Activated CD4-positive, alpha-beta memory T cell treated with anti-CD3 and anti-CD28 coated beads, Interleukin-2, amount 10 ng/mL, durations not matched to agents 7 days and 5 days (primary cell): ENCODE measurements around the gene CD40LG. TPM values are rescaled to one million over a fixed set of nuclear protein-coding genes. Genes with fewer than 3 reads are reported as not detected.

ENCODE experiments used
- CTCF ChIA-PET: fragments of 350-600 bp; sonication (Branson Sonifier 250); formaldehyde crosslinking; loops from one replicate; lab custom pipeline; 2021; ENCODE audit warnings: antibody characterized with exemption, inconsistent platforms; lab: Charles Lee
- POLR2A ChIA-PET: fragments of 350-600 bp; sonication (Branson Sonifier 250); formaldehyde crosslinking; loops from one replicate; lab custom pipeline; 2021; ENCODE audit warnings: antibody characterized with exemption; lab: Charles Lee
- DNase-seq: peaks from one replicate; pipeline ENCODE4 v3.0.0-alpha.2; 2020
- H3K27ac Mint-ChIP-seq: one replicate; pipeline ENCODE4 v1.8.0; 2021; ENCODE audit warnings: mild to moderate bottlenecking, mixed read lengths
- H3K27me3 Mint-ChIP-seq: one replicate; pipeline ENCODE4 v1.8.0; 2021; ENCODE audit warnings: mixed read lengths
- H3K36me3 Mint-ChIP-seq: one replicate; pipeline ENCODE4 v1.8.0; 2021; ENCODE audit warnings: low read depth, mixed read lengths
- H3K4me1 Mint-ChIP-seq: one replicate; pipeline ENCODE4 v1.8.0; 2021; ENCODE audit warnings: mixed read lengths
- H3K4me3 Mint-ChIP-seq: one replicate; pipeline ENCODE4 v1.8.0; 2021; ENCODE audit warnings: mild to moderate bottlenecking, mixed read lengths
- H3K9me3 Mint-ChIP-seq: one replicate; pipeline ENCODE4 v1.8.0; 2021; ENCODE audit warnings: mixed read lengths
- total RNA-seq, 2 experiments: library from RNA; stranded (reverse); gene quantifications; one replicate each; pipeline ENCODE4 v1.2.3, GENCODE V29; 2021

The CD40LG gene
- total RNA-seq, 2 experiments from 2014 or later, result 139 TPM

DNA sequence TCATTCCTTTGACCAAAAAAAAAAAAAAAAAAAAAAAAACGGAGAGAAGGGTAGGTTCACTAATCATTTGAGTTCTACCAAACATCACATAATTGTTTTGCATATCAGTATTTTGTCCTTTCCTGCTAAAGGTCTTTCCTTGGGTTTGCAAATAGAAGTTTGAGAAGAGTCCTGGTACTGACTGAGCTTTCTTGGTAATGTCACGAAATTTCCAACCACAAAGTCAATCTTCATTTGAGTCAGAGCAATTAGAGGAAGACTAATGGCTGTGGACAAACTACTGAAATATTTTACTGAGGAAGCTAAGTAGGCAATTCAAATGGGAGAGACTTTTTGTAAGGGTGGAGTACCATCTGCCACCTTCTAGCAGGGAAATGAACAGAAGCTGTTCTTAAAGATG, 21.7 kb upstream of the CD40LG start:
- ChIA-PET CTCF (interaction anchor here (0.7 to 1.7 kb wide), 8 partner anchors 9 to 102 kb away, joined by 3 to 12 read pairs (median 4); no protein-coding TSS in a partner anchor), POLR2A (interaction anchor here (0.6 to 6.3 kb wide), 11 partner anchors 8 to 48 kb away, joined by 3 to 90 read pairs (median 22); no protein-coding TSS in a partner anchor)
- H3K27ac Mint-ChIP-seq, result peak overlapping the region; percentile 95
- H3K36me3 Mint-ChIP-seq, result peaks cover 5% of the 10 kb centered on the region
- no peak for DNase-seq
- H3K9me3 Mint-ChIP-seq, result peaks cover 3% of the 10 kb centered on the region
- H3K4me1 Mint-ChIP-seq, result peaks cover 99% of the 10 kb centered on the region
- peak overlapping the region; percentile 10 for H3K4me3 Mint-ChIP-seq
- no peaks in the 10 kb centered on the region for H3K27me3 Mint-ChIP-seq

DNA sequence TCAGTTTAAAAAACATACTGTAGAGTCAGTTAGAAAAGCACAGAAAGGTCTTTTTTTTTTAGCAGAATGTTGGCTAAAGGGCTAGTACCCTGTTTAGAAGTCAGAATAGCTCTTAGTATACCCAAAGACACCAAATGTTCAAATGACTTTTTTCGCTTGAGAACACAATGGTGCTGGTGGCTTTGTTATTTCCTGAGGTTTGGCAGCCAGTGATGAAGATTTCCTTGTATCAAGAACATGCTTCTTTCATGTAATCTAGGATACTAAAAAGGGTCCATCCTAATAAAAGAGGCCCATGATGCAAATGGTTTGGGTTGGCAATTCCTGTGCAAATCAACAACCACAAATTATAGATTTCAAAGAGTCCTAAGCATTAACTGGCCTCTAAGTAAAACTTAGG, 21.1 kb upstream of the CD40LG start:
- H3K27ac Mint-ChIP-seq, result peak overlapping the region; percentile 95
- ChIA-PET POLR2A (interaction anchor here (1.0 to 6.3 kb wide), 13 partner anchors 8 to 48 kb away, joined by 3 to 90 read pairs (median 16); no protein-coding TSS in a partner anchor), CTCF (interaction anchor here (0.8 to 1.7 kb wide), 8 partner anchors 8 to 49 kb away, joined by 3 to 12 read pairs (median 4); no protein-coding TSS in a partner anchor)
- H3K27me3 Mint-ChIP-seq, result no peaks in the 10 kb centered on the region
- H3K9me3 Mint-ChIP-seq, result peaks cover 3% of the 10 kb centered on the region
- H3K4me3 Mint-ChIP-seq, result no peak overlapping the region
- no peak for DNase-seq
- H3K36me3 Mint-ChIP-seq, result peaks cover 5% of the 10 kb centered on the region
- peaks cover 97% of the 10 kb centered on the region for H3K4me1 Mint-ChIP-seq

DNA sequence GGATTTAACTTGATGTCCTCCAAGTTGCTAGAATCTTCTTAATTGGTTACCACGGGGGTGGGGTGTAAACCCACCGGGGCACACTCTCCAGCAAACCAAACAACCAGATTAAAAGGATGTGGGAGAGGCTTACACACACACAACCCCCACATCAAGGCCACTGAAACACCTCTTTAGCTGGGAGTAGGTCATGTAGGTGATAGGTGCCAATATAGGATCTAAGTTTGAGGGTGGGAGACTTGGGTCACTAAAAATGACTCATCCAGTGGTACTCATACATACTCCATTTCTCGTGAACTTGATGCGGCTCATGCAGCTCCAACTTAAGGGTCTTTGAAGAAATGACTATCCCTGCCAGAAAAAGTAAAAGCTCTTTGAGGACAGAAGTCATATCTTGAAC, 20.5 kb upstream of the CD40LG start:
- Mint-ChIP-seq H3K4me1 (peaks cover 95% of the 10 kb centered on the region), H3K9me3 (peaks cover 3% of the 10 kb centered on the region), H3K27ac (peak overlapping the region; percentile 95), H3K36me3 (peaks cover 6% of the 10 kb centered on the region), H3K4me3 (peak overlapping the region; percentile 13), H3K27me3 (no peaks in the 10 kb centered on the region)
- CTCF ChIA-PET, result interaction anchor here (1.5 kb wide), 1 partner anchor 49 kb away, joined by 3 read pairs; no protein-coding TSS in a partner anchor
- POLR2A ChIA-PET, result interaction anchor here (1.0 to 6.3 kb wide), 13 partner anchors 8 to 49 kb away, joined by 3 to 90 read pairs (median 16); no protein-coding TSS in a partner anchor
- DNase-seq, result peak; percentile 44

DNA sequence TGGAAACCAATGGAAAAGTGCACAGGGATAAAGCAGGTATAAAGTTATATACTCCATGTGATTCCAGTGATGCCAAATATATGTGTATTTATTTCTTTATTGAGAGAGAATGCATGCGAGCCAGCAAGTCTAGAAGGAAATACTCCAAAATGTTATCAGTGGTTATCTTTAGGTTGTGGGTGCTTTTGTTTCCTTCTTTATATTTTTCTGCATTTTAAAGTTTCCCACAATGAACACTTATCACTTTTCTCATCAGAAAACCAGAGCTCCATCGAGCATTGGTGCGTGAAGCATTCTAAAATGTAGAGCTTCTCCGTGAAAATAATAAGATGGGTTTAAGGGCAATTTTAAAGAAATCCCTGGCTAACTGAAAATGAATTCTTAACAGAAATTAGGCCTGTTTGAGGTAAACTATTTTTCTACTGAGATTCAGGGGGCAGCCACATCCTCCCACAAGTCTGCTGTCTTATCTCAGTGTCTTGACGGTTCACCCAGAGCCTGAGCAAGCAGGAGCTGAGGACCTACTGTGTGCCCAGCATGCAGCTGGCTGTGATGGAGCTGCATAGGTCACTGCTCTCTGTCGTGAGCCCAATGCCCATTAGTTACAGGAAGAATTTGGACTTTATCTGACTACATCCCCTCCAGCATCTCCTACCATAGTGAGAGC, 18.7 kb upstream of the CD40LG start:
- Mint-ChIP-seq H3K36me3 (peaks cover 7% of the 10 kb centered on the region), H3K4me3 (peak overlapping the region; percentile 13), H3K27ac (peak overlapping the region; percentile 95), H3K4me1 (peaks cover 90% of the 10 kb centered on the region), H3K9me3 (peaks cover 3% of the 10 kb centered on the region), H3K27me3 (no peaks in the 10 kb centered on the region)
- DNase-seq, result peak; percentile 57
- ChIA-PET POLR2A (interaction anchor here (0.7 to 6.3 kb wide), 15 partner anchors 8 to 138 kb away, joined by 3 to 90 read pairs (median 5); no protein-coding TSS in a partner anchor), CTCF (interaction anchor here (0.9 kb wide), 1 partner anchor 12 kb away, joined by 3 read pairs; no protein-coding TSS in a partner anchor)

- no peak for DNase-seq
- Mint-ChIP-seq H3K4me3 (no peak overlapping the region), H3K9me3 (no peaks in the 10 kb centered on the region), H3K27ac (peak overlapping the region; percentile 95), H3K4me1 (peaks cover 88% of the 10 kb centered on the region), H3K27me3 (no peaks in the 10 kb centered on the region), H3K36me3 (peaks cover 2% of the 10 kb centered on the region)
- ChIA-PET POLR2A (interaction anchor here (0.8 to 6.3 kb wide), 4 partner anchors 8 to 23 kb away, joined by 3 to 61 read pairs (median 3); no protein-coding TSS in a partner anchor), CTCF (no interaction called here)
Observed at GRCh38 chrX:136630881-136631280, 17.1 kb upstream of the CD40LG start.

GRCh38 chrX:136635235-136635634, 12.7 kb upstream of the CD40LG start:
- peaks cover 85% of the 10 kb centered on the region for H3K4me1 Mint-ChIP-seq
- ChIA-PET POLR2A (interaction anchor here (0.8 to 4.5 kb wide), 15 partner anchors 10 to 101 kb away, joined by 3 to 66 read pairs (median 11); no protein-coding TSS in a partner anchor), CTCF (interaction anchor here (0.9 to 1.6 kb wide), 6 partner anchors 9 to 57 kb away, joined by 3 to 8 read pairs (median 4); no protein-coding TSS in a partner anchor)
- H3K9me3 Mint-ChIP-seq, result no peaks in the 10 kb centered on the region
- H3K4me3 Mint-ChIP-seq, result peak overlapping the region; percentile 60
- H3K27ac Mint-ChIP-seq, result peak overlapping the region; percentile 88
- H3K27me3 Mint-ChIP-seq, result no peaks in the 10 kb centered on the region
- no peak for DNase-seq
- peaks cover 16% of the 10 kb centered on the region for H3K36me3 Mint-ChIP-seq

- ChIA-PET POLR2A (interaction anchor here (0.8 to 4.5 kb wide), 14 partner anchors 10 to 132 kb away, joined by 3 to 66 read pairs (median 12); no protein-coding TSS in a partner anchor), CTCF (interaction anchor here (0.9 to 1.6 kb wide), 4 partner anchors 19 to 59 kb away, joined by 4 to 8 read pairs (median 6); no protein-coding TSS in a partner anchor)
- peaks cover 25% of the 10 kb centered on the region for H3K36me3 Mint-ChIP-seq
- H3K4me3 Mint-ChIP-seq, result peak overlapping the region; percentile 60
- peaks cover 82% of the 10 kb centered on the region for H3K4me1 Mint-ChIP-seq
- DNase-seq, result no peak
- peak overlapping the region; percentile 90 for H3K27ac Mint-ChIP-seq
- no peaks in the 10 kb centered on the region for H3K9me3 Mint-ChIP-seq
- H3K27me3 Mint-ChIP-seq, result no peaks in the 10 kb centered on the region
Observed at GRCh38 chrX:136636121-136636520, 11.8 kb upstream of the CD40LG start.

DNA sequence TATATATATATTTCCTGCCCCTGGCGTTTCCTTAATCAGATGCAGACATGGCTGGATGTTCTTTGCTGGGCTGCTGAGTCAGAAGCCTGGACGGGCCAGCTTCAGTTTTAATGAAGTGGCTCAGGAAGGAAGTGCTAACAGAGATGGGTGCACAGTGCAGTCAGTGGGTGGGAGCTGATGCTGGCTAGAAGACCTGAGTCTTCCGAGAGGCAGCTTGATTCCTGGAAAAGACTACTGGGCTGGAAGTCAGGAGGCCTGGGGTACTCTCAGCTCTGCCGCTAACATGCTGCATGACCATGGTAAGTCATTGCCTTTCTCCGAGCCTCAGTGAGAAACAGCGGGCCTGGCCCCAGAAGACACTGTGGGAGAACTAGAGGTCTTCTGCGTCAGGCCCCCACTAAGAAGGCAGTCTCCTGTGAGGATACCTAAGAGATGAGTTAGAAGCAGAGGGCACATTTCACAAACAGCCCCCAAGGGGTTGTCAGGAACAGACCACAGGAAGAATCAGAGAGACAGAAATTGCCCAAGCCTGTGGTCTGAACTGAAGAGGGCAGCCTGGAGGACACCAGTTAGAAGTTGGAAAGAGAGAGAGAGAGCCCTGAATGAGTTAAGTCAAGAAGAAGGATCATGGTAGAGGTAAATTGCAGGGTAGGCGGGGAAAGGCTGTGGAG, 8.3 kb upstream of the CD40LG start:
- POLR2A ChIA-PET, result interaction anchor here (0.9 to 4.3 kb wide), 9 partner anchors 11 to 54 kb away, joined by 3 to 50 read pairs (median 9); no protein-coding TSS in a partner anchor

GRCh38 chrX:136643243-136643642, 4.7 kb upstream of the CD40LG start:
- Mint-ChIP-seq H3K27ac (peak overlapping the region; percentile 90), H3K9me3 (no peaks in the 10 kb centered on the region), H3K4me1 (peaks cover 86% of the 10 kb centered on the region), H3K27me3 (no peaks in the 10 kb centered on the region), H3K36me3 (peaks cover 46% of the 10 kb centered on the region), H3K4me3 (peak overlapping the region; percentile 84)
- POLR2A ChIA-PET, result interaction anchor here (0.9 to 2.2 kb wide), 2 partner anchors 15 to 23 kb away, joined by 3 to 16 read pairs; no protein-coding TSS in a partner anchor
- CTCF ChIA-PET, result interaction anchor here (0.9 kb wide), 1 partner anchor 26 kb away, joined by 3 read pairs; no protein-coding TSS in a partner anchor
- no peak for DNase-seq

More for the DNA sequence above, 8.3 kb upstream of the CD40LG start:
- peak; percentile 50 for DNase-seq
- no peaks in the 10 kb centered on the region for H3K27me3 Mint-ChIP-seq
- CTCF ChIA-PET, result interaction anchor here (1.8 to 2.3 kb wide), 2 partner anchors 12 to 14 kb away, joined by 6 to 10 read pairs; no protein-coding TSS in a partner anchor
- H3K4me1 Mint-ChIP-seq, result peaks cover 90% of the 10 kb centered on the region
- H3K4me3 Mint-ChIP-seq, result peak overlapping the region; percentile 84
- no peaks in the 10 kb centered on the region for H3K9me3 Mint-ChIP-seq
- H3K36me3 Mint-ChIP-seq, result peaks cover 40% of the 10 kb centered on the region
- H3K27ac Mint-ChIP-seq, result peak overlapping the region; percentile 90

DNA sequence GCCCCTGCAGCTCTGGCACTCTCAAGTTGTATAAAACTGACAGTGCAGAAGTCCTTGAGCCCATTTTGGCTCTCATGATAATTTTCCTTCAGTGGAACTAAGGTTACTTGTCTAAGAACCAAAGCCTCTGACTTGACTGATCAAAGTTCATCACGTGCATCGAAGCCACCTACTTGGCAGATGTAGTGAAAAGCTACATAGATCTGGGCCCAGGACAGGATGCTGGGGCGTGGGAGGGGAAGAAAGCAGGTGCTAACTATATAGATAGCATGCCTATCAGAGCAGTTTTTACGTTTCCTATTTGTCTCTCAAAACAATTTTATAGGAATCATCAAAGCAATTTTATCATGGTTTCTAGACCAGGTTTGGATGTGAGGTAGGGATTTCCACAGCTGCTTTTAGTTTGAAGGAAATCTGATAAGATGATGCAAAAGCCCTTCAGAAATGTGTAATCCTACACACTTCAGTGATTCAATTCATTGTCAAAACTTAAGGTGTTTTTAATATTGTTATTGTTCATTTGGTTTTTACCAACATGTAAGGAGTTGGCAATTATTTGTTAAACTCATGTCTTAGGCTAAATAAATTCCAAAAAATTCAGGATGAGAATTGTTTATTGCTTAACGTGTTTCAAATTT, 1.2 kb upstream of the CD40LG start:
- peaks cover 57% of the 10 kb centered on the region for H3K36me3 Mint-ChIP-seq
- peaks cover 57% of the 10 kb centered on the region for H3K4me1 Mint-ChIP-seq
- peak overlapping the region; percentile 91 for H3K27ac Mint-ChIP-seq
- ChIA-PET POLR2A (interaction anchor here (1.0 to 3.8 kb wide), 8 partner anchors 11 to 58 kb away, joined by 3 to 24 read pairs (median 4); no protein-coding TSS in a partner anchor), CTCF (interaction anchor here (1.1 to 1.5 kb wide), 3 partner anchors 9 to 21 kb away, joined by 3 to 6 read pairs (median 3); no protein-coding TSS in a partner anchor)
- H3K4me3 Mint-ChIP-seq, result peak overlapping the region; percentile 96
- H3K9me3 Mint-ChIP-seq, result no peaks in the 10 kb centered on the region
- no peaks in the 10 kb centered on the region for H3K27me3 Mint-ChIP-seq
- DNase-seq, result peak; percentile 61

DNA sequence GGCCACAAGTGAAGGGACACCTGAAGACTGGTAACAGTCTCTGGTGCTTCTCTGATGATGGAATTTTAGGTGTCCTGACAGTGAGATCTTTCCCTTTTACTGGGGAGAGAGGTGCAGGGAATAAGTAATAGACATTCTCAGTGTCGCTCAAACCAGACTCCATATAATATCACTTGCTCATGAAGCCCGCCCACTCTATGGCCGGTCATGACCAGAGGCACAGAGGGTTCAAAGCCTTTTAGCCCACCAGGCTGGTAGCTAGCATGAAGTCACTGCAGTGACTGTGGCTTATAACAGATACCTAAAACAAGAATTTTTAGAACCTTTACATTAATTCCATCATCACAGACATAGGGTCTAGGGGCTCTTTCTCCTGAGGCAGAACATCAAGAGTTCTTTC, 2.9 kb downstream of the CD40LG start:
- ChIA-PET POLR2A (interaction anchor here (0.6 to 7.1 kb wide), 21 partner anchors 9 to 230 kb away, joined by 3 to 90 read pairs (median 12); partner anchors contain the start of genes HTATSF1 and RBMX), CTCF (interaction anchor here (0.5 to 2.7 kb wide), 8 partner anchors 8 to 45 kb away, joined by 3 to 13 read pairs (median 6); no protein-coding TSS in a partner anchor)
- Mint-ChIP-seq H3K4me3 (peak overlapping the region; percentile 96), H3K9me3 (no peaks in the 10 kb centered on the region), H3K27ac (peak overlapping the region; percentile 91), H3K4me1 (peaks cover 51% of the 10 kb centered on the region), H3K27me3 (no peaks in the 10 kb centered on the region), H3K36me3 (peaks cover 81% of the 10 kb centered on the region)
- DNase-seq, result no peak
